Smooth muscle cell (in vitro differentiated cells): ENCODE results near the gene HELLS. TPM values are rescaled to one million over a fixed set of nuclear protein-coding genes. Genes with fewer than 3 reads are reported as not detected.

Source experiments
- DNase-seq: peaks from one replicate; lab custom pipeline; 2025; ENCODE audit not compliant: unreplicated experiment; lab: John Stamatoyannopoulos, UW
- H2AFZ ChIP-seq: fragments of 200-600 bp; sonication (generic); 2 replicates; pipeline ENCODE4 v1.6.0; 2016; ENCODE audit warnings: antibody characterized with exemption, low read depth, mild to moderate bottlenecking
- H3F3A ChIP-seq: fragments of 200-600 bp; sonication (generic); 2 replicates; pipeline ENCODE4 v1.6.0; 2017; ENCODE audit warnings: antibody characterized with exemption, low read depth
- H3K27ac ChIP-seq: fragments of 200-600 bp; sonication (generic); 2 replicates; pipeline ENCODE4 v1.5.1; 2016; ENCODE audit warnings: low read depth, mild to moderate bottlenecking
- H3K27me3 ChIP-seq: fragments of 200-600 bp; sonication (generic); 2 replicates; pipeline ENCODE4 v1.6.1; 2016; ENCODE audit warnings: low read depth, mild to moderate bottlenecking
- H3K36me3 ChIP-seq: fragments of 200-600 bp; sonication (generic); 2 replicates; pipeline ENCODE4 v1.5.1; 2016; ENCODE audit warnings: low read depth
- H3K4me1 ChIP-seq: fragments of 200-600 bp; sonication (generic); 2 replicates; pipeline ENCODE4 v1.5.1; 2016; ENCODE audit warnings: low read depth
- H3K4me2 ChIP-seq: fragments of 200-600 bp; sonication (generic); 2 replicates; pipeline ENCODE4 v1.6.0; 2016; ENCODE audit warnings: mild to moderate bottlenecking
- H3K4me3 ChIP-seq: fragments of 200-600 bp; sonication (generic); 2 replicates; pipeline ENCODE4 v1.5.1; 2016; ENCODE audit warnings: mild to moderate bottlenecking
- H3K79me2 ChIP-seq: fragments of 200-600 bp; sonication (generic); 2 replicates; pipeline ENCODE4 v1.6.0; 2016; ENCODE audit warnings: low read depth, mild to moderate bottlenecking
- H3K9ac ChIP-seq: fragments of 200-600 bp; sonication (generic); 2 replicates; pipeline ENCODE4 v1.6.0; 2016; ENCODE audit warnings: low read depth
- H3K9me3 ChIP-seq: fragments of 200-600 bp; sonication (generic); replicated peaks from 2 replicates; pipeline ENCODE4 v1.5.1; 2016; ENCODE audit warnings: low read depth
- H4K20me1 ChIP-seq: fragments of 200-600 bp; sonication (generic); 2 replicates; pipeline ENCODE4 v1.6.0; 2016; ENCODE audit warnings: low read depth
- CTCF ChIP-seq: fragments of 200-600 bp; sonication (generic); IDR thresholded peaks from 2 replicates; pipeline ENCODE4 v1.5.1; 2017; ENCODE audit warnings: borderline replicate concordance, mild to moderate bottlenecking, antibody characterized with exemption; ENCODE audit not compliant: insufficient read depth, poor library complexity, severe bottlenecking
- WGBS: methylation state at CpG from one replicate; pipeline ENCODE4 v1.1.7; 2016; ENCODE audit warnings: low lambda C conversion rate; 5-methylcytosine and 5-hydroxymethylcytosine counted together
- polyA plus RNA-seq: library from polyadenylated mRNA; unstranded; fragments of >200 nt; fragmentation: Nextera tagmentation; extraction: Ambion mirVana; gene quantifications from 2 replicates; pipeline ENCODE4 v1.2.1, GENCODE V29; 2016
- total RNA-seq: library from RNA; depleted of rRNA; stranded (reverse); fragments of >200 nt; gene quantifications from 2 replicates; pipeline ENCODE4 v1.2.3, GENCODE V29; 2014

Gene HELLS
- total and polyA plus RNA-seq, 2 experiments from 2014 or later: 10.5 to 55.5 TPM

GRCh38 chr10:94617389-94617944 is 71.9 kb downstream of the HELLS start:
- no peak overlapping the region for H3K9ac ChIP-seq
- H3K27ac ChIP-seq: no peak overlapping the region
- H3K27me3 ChIP-seq: no peaks in the 10 kb centered on the region
- H3K36me3 ChIP-seq: no peaks in the 10 kb centered on the region
- H3K4me1 ChIP-seq: no peaks in the 10 kb centered on the region
- H3K4me2 ChIP-seq: no peak overlapping the region
- H3F3A ChIP-seq: no peaks in the 10 kb centered on the region
- H3K4me3 ChIP-seq: no peak overlapping the region
- H2AFZ ChIP-seq: no peak overlapping the region
- H3K9me3 ChIP-seq: no peaks in the 10 kb centered on the region
- H4K20me1 ChIP-seq: no peaks in the 10 kb centered on the region
- no peak for DNase-seq
- TF ChIP-seq CTCF: no peak
- H3K79me2 ChIP-seq: no peaks in the 10 kb centered on the region
- WGBS: 61% methylated on average over 5 of the region's 5 CpGs

GRCh38 chr10:94622666-94623205 is 77.1 kb downstream of the HELLS start:
- Histone ChIP-seq H3K36me3 (no peaks in the 10 kb centered on the region), H3F3A (no peaks in the 10 kb centered on the region), H3K79me2 (no peaks in the 10 kb centered on the region), H3K4me3 (no peak overlapping the region), H3K27ac (no peak overlapping the region), H3K9me3 (no peaks in the 10 kb centered on the region), H3K9ac (no peak overlapping the region), H3K4me1 (peaks cover 5% of the 10 kb centered on the region), H3K4me2 (no peak overlapping the region), H3K27me3 (no peaks in the 10 kb centered on the region), H2AFZ (no peak overlapping the region), H4K20me1 (no peaks in the 10 kb centered on the region)
- WGBS: 21% methylated on average over 1 of the region's 1 CpG
- no peak for TF ChIP-seq CTCF
- no peak for DNase-seq

DNA sequence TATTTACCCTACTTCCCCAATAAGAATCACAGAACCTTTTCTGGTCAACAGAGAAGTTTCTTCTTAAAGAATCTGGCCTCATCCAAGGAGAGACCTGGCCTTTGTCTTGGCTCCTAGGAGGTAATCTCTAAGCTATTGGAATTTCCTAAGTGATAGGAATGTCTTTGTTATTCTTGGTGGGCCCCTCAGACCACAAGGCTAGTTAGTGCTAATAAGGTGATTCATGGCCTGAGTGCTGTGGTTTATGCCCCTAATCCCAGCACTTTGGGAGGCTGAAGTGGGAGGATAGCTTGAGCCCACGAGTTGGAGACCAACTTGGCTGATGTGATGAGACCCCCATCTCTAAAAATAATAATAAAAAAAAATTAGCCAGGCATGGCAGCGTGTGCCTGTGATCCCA is 78.0 kb downstream of the HELLS start:
- DNase-seq: no peak
- no peak overlapping the region for H3K4me2 ChIP-seq
- H3K27ac ChIP-seq: no peak overlapping the region
- H4K20me1 ChIP-seq: no peaks in the 10 kb centered on the region
- no peaks in the 10 kb centered on the region for H3F3A ChIP-seq
- H2AFZ ChIP-seq: no peak overlapping the region
- no peak overlapping the region for H3K9ac ChIP-seq
- no peaks in the 10 kb centered on the region for H3K27me3 ChIP-seq
- no peak overlapping the region for H3K4me3 ChIP-seq
- no peaks in the 10 kb centered on the region for H3K36me3 ChIP-seq
- no peaks in the 10 kb centered on the region for H3K79me2 ChIP-seq
- WGBS: 58% methylated on average over 2 of the region's 2 CpGs
- H3K4me1 ChIP-seq: peaks cover 5% of the 10 kb centered on the region
- no peaks in the 10 kb centered on the region for H3K9me3 ChIP-seq
- TF ChIP-seq CTCF: no peak

DNA sequence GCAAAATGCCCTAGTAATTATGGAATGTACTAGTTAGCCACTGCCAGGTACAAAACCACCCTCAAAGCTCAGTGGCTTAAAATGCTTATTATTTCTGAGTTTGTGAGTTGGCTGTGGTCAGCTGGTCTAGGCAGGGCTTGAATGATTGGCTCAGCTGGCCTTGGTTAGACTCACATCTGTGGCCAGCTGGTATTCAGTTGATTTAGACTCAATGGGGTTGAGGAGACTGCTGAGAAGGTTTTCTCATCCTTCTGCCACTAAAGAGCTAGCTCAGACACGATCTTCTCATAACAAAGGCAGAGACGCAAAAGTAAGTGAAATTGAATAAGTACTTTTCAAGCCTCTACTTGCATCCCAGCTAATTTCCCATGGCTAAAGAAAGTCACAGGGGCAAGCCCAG is 80.9 kb downstream of the HELLS start:
- 71% methylated on average over 2 of the region's 2 CpGs for WGBS
- Histone ChIP-seq H4K20me1 (no peaks in the 10 kb centered on the region), H3K36me3 (no peaks in the 10 kb centered on the region), H3K79me2 (no peaks in the 10 kb centered on the region), H3K27me3 (no peaks in the 10 kb centered on the region), H3K4me2 (no peak overlapping the region), H3K9me3 (no peaks in the 10 kb centered on the region), H3F3A (no peaks in the 10 kb centered on the region), H3K27ac (no peak overlapping the region), H3K4me1 (peaks cover 5% of the 10 kb centered on the region), H3K9ac (no peak overlapping the region), H2AFZ (no peak overlapping the region), H3K4me3 (no peak overlapping the region)
- no peak for DNase-seq
- no peak for TF ChIP-seq CTCF
